ENCODE results near the gene LIPA. TPM values are rescaled to one million over a fixed set of nuclear protein-coding genes. Genes with fewer than 3 reads are reported as not detected.
"Not testable (repeated sequence)": the region's sequence is repeated elsewhere in the genome, so short reads cannot be mapped to it uniquely, and the experiment has no call there.

The LIPA gene
- total RNA-seq, 2 experiments from 2014 or later: 20.4 to 20.7 TPM

GRCh38 chr10:89203237-89203636 lies 48.3 kb downstream of the LIPA start:
- Mint-ChIP-seq H3K4me3 (no peak overlapping the region), H3K27ac (no peak overlapping the region), H3K4me1 (ENCODE audit: low read depth) (peaks cover 7% of the 10 kb centered on the region), H3K9me3 (no peaks in the 10 kb centered on the region), H3K36me3 (ENCODE audit: low read depth) (no peaks in the 10 kb centered on the region), H3K27me3 (peaks cover 16% of the 10 kb centered on the region)
- DNase-seq: no peak
- CTCF ChIA-PET: interaction anchor here (2.5 to 9.2 kb wide), 3 partner anchors 10 to 173 kb away, joined by 10 to 117 read pairs (median 17); no protein-coding TSS in a partner anchor
- TF ChIP-seq CTCF (IDR thresholded peaks at IDR 0.05): no peak
- POLR2A ChIA-PET: interaction anchor here (1.7 kb wide), 1 partner anchor 40 kb away, joined by 3 read pairs; no protein-coding TSS in a partner anchor
- no peak for ATAC-seq
- intact Hi-C loops (cut with micrococcal nuclease): no loop called here

GRCh38 chr10:89202033-89202425 lies 49.5 kb downstream of the LIPA start:
- ATAC-seq (no peak), DNase-seq (no peak)
- H3K4me3 Mint-ChIP-seq: no peak overlapping the region
- intact Hi-C loops (cut with micrococcal nuclease): no loop called here
- ChIA-PET CTCF (interaction anchor here (1.2 to 1.6 kb wide), 3 partner anchors 12 to 172 kb away, joined by 4 to 8 read pairs (median 5); no protein-coding TSS in a partner anchor), POLR2A (no interaction called here)
- H3K36me3 Mint-ChIP-seq (ENCODE audit: low read depth): no peaks in the 10 kb centered on the region
- H3K27ac Mint-ChIP-seq: no peak overlapping the region
- H3K27me3 Mint-ChIP-seq: peaks cover 15% of the 10 kb centered on the region
- H3K4me1 Mint-ChIP-seq (ENCODE audit: low read depth): peaks cover 7% of the 10 kb centered on the region
- H3K9me3 Mint-ChIP-seq: no peaks in the 10 kb centered on the region
- TF ChIP-seq CTCF (IDR thresholded peaks at IDR 0.05): no peak

- TF ChIP-seq CTCF (IDR thresholded peaks at IDR 0.05): no peak
- Mint-ChIP-seq H3K4me3 (no peak overlapping the region), H3K36me3 (ENCODE audit: low read depth) (no peaks in the 10 kb centered on the region), H3K4me1 (ENCODE audit: low read depth) (peaks cover 2% of the 10 kb centered on the region), H3K27ac (no peak overlapping the region), H3K27me3 (peaks cover 10% of the 10 kb centered on the region), H3K9me3 (no peaks in the 10 kb centered on the region)
- intact Hi-C loops (cut with micrococcal nuclease): no loop called here
- ChIA-PET CTCF (interaction anchor here (1.2 to 1.9 kb wide), 4 partner anchors 13 to 172 kb away, joined by 4 to 8 read pairs (median 4); no protein-coding TSS in a partner anchor), POLR2A (no interaction called here)
- ATAC-seq (no peak), DNase-seq (no peak)
These were observed 50.1 kb downstream of the LIPA start for GRCh38 chr10:89201345-89202032.

- Mint-ChIP-seq H3K9me3 (no peaks in the 10 kb centered on the region), H3K36me3 (ENCODE audit: low read depth) (no peaks in the 10 kb centered on the region), H3K27me3 (peaks cover 11% of the 10 kb centered on the region), H3K4me1 (ENCODE audit: low read depth) (peaks cover 7% of the 10 kb centered on the region), H3K4me3 (no peak overlapping the region), H3K27ac (no peak overlapping the region)
- no peak for DNase-seq
- TF ChIP-seq CTCF (IDR thresholded peaks at IDR 0.05): no peak
- no peak for ATAC-seq
- intact Hi-C loops (cut with micrococcal nuclease): no loop called here
- ChIA-PET POLR2A (interaction anchor here (1.6 kb wide), 1 partner anchor 20 kb away, joined by 5 read pairs; no protein-coding TSS in a partner anchor), CTCF (interaction anchor here (0.7 to 1.6 kb wide), 5 partner anchors 10 to 168 kb away, joined by 3 to 4 read pairs (median 3); partner anchors contain the start of gene CH25H)
These were observed 54.1 kb downstream of the LIPA start for GRCh38 chr10:89197473-89197872.

GRCh38 chr10:89191301-89191700 lies 60.3 kb downstream of the LIPA start:
- H3K27ac Mint-ChIP-seq; ATAC-seq; POLR2A ChIA-PET; H3K36me3 Mint-ChIP-seq (ENCODE audit: low read depth); H3K4me3 Mint-ChIP-seq; intact Hi-C loops (cut with micrococcal nuclease); DNase-seq; H3K9me3 Mint-ChIP-seq: not testable (repeated sequence)
- peaks cover 11% of the 10 kb centered on the region for H3K4me1 Mint-ChIP-seq (ENCODE audit: low read depth)
- CTCF ChIA-PET: interaction anchor here (0.9 kb wide), 1 partner anchor 161 kb away, joined by 4 read pairs; no protein-coding TSS in a partner anchor
- peaks cover 17% of the 10 kb centered on the region for H3K27me3 Mint-ChIP-seq

Data from activated CD8-positive, alpha-beta T cell treated with anti-CD3 and anti-CD28 coated beads for 36 hours (primary cell).